Natural killer cell (primary cell): ENCODE data around the gene KCTD11. TPM values are rescaled to one million over a fixed set of nuclear protein-coding genes. Genes with fewer than 3 reads are reported as not detected.
A peak's percentile ranks its signal among the peaks of the same experiment; 100 is the strongest.
"Not testable (repeated sequence)": the region's sequence is repeated elsewhere in the genome, so short reads cannot be mapped to it uniquely, and the experiment has no call there.

Source experiments
- ATAC-seq, 3 donors: fragments of 150-1000 bp in 2 of 3; fragments of 200-7000 bp in 1 of 3; cut with Tn5 transposase; 1 replicate in 1 of 3; 2 replicates in 2 of 3; pipeline ENCODE4 v1.10.0; 2021; ENCODE audit warnings: mild to moderate bottlenecking in 2 of 3, moderate library complexity in 2 of 3
- DNase-seq, 2 donors: peaks; one replicate each; pipeline versions ENCODE4 v3.0.0 to v3.0.0-alpha.2; 2013 to 2021; ENCODE audit warnings: mixed read lengths in 1 of 2
- H3K27ac ChIP-seq: one replicate; pipeline ENCODE4 v1.5.1; 2013; ENCODE audit warnings: mild to moderate bottlenecking, low read length
- H3K27me3 ChIP-seq: one replicate; pipeline ENCODE4 v1.6.1; 2013; ENCODE audit warnings: low read length; ENCODE audit not compliant: control insufficient read depth, insufficient read depth
- H3K36me3 ChIP-seq: one replicate; pipeline ENCODE4 v1.6.1; 2013; ENCODE audit warnings: low read length; ENCODE audit not compliant: control insufficient read depth, insufficient read depth
- H3K4me1 ChIP-seq: one replicate; pipeline ENCODE4 v1.6.1; 2013; ENCODE audit warnings: low read length; ENCODE audit not compliant: control insufficient read depth, insufficient read depth
- H3K4me3 ChIP-seq: one replicate; pipeline ENCODE4 v1.5.1; 2013; ENCODE audit warnings: low read length
- H3K9me3 ChIP-seq: one replicate; pipeline ENCODE4 v1.6.1; 2013; ENCODE audit warnings: low read length; ENCODE audit not compliant: control insufficient read depth, insufficient read depth
- H3K27ac Mint-ChIP-seq, 2 donors: one replicate each; pipeline ENCODE4 v1.8.0; 2022; ENCODE audit warnings: mild to moderate bottlenecking in 2 of 2, mixed read lengths in 2 of 2, moderate library complexity in 1 of 2
- H3K27me3 Mint-ChIP-seq, 2 donors: one replicate each; pipeline ENCODE4 v1.8.0; 2022; ENCODE audit warnings: low read depth in 2 of 2, mixed read lengths in 2 of 2
- H3K36me3 Mint-ChIP-seq: one replicate; pipeline ENCODE4 v1.8.0; 2022; ENCODE audit warnings: mixed read lengths
- H3K4me1 Mint-ChIP-seq, 2 donors: one replicate each; pipeline ENCODE4 v1.8.0; 2022; ENCODE audit warnings: mixed read lengths in 2 of 2
- H3K4me3 Mint-ChIP-seq: one replicate; pipeline ENCODE4 v1.8.0; 2022; ENCODE audit warnings: mild to moderate bottlenecking, moderate library complexity, mixed read lengths
- H3K9me3 Mint-ChIP-seq, 2 donors: one replicate each; pipeline ENCODE4 v1.8.0; 2022; ENCODE audit warnings: mixed read lengths in 2 of 2
- WGBS: methylation state at CpG from one replicate; pipeline ENCODE4 v1.1.7; 2013; ENCODE audit warnings: missing lambda C conversion rate; ENCODE audit not compliant: insufficient coverage; 5-methylcytosine and 5-hydroxymethylcytosine counted together
- intact Hi-C: fragments of 100-400 bp; cut with micrococcal nuclease; formaldehyde crosslinking; loops from one replicate; pipeline ENCODE4 v1.14.2; 2022
- total RNA-seq, 4 donors: library from RNA; stranded (reverse); fragments of 120-200 nt in 1 of 4; gene quantifications; one replicate each; pipeline versions ENCODE4 v1.2.3 to v1.2.4, GENCODE V29; 2013 to 2022
- TF ChIP-seq, protein P1 (sequence below): fragments of 200-600 bp; IDR thresholded peaks from one replicate; pipeline ENCODE4 v1.8.0; 2022; ENCODE audit warnings: antibody characterized with exemption

The KCTD11 gene
- total RNA-seq, 3 donors from 2014 or later (not counting 1 experiment from before 2014, with no cell fraction given), result 5.6 to 9.7 (median 8.3) TPM

DNA sequence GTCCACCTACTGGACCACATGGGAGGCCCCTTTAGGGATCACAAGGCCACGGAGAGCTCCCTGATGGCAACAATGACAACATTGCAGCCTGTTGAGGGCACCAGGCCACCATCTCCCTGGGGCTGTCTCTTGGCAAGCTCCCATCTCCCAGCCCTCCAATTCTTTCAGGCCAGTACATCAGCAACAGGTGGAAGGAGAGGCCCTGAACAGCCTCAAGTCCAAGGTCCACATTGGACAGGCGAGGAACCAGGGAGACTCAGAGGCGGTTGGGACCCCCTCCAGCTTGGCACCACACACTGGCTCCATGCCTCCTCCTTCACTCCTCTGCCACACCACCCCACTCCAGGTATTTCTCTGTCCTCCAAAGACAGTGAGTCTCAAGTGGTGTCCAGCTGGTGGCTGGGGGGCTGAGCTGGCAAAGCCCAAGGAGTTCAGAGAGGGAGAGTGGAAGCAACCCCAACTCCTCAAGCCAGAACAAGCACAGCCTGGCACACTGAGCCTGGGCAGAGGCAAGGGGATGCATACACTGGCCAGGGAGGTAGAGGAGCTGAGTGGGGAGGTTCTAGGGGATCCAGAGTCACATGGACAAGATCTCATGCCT is 16.9 kb upstream of the KCTD11 start:
- H3K27ac ChIP-seq, result peak overlapping the region; percentile 75
- DNase-seq (no peak), ATAC-seq (no peak)
- no peak overlapping the region for H3K4me3 ChIP-seq
- H3K9me3 ChIP-seq, result no peaks in the 10 kb centered on the region
- peaks cover 31 to 48% of the 10 kb centered on the region in 2 donors for H3K4me1 Mint-ChIP-seq
- WGBS, result 92% methylated on average over 3 of the region's 3 CpGs
- H3K27me3 Mint-ChIP-seq, result no peaks in the 10 kb centered on the region
- TF ChIP-seq, protein P1, sequence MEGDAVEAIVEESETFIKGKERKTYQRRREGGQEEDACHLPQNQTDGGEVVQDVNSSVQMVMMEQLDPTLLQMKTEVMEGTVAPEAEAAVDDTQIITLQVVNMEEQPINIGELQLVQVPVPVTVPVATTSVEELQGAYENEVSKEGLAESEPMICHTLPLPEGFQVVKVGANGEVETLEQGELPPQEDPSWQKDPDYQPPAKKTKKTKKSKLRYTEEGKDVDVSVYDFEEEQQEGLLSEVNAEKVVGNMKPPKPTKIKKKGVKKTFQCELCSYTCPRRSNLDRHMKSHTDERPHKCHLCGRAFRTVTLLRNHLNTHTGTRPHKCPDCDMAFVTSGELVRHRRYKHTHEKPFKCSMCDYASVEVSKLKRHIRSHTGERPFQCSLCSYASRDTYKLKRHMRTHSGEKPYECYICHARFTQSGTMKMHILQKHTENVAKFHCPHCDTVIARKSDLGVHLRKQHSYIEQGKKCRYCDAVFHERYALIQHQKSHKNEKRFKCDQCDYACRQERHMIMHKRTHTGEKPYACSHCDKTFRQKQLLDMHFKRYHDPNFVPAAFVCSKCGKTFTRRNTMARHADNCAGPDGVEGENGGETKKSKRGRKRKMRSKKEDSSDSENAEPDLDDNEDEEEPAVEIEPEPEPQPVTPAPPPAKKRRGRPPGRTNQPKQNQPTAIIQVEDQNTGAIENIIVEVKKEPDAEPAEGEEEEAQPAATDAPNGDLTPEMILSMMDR, result no peak
- H3K4me1 ChIP-seq, result peaks cover 69% of the 10 kb centered on the region
- peak overlapping the region; percentile 85 to 91 for H3K27ac Mint-ChIP-seq
- intact Hi-C loops, result no loop called here
- no peaks in the 10 kb centered on the region for H3K27me3 ChIP-seq
- H3K4me3 Mint-ChIP-seq, result peak overlapping the region; percentile 71
- no peaks in the 10 kb centered on the region for H3K36me3 Mint-ChIP-seq
- no peaks in the 10 kb centered on the region for H3K9me3 Mint-ChIP-seq
- H3K36me3 ChIP-seq, result peaks cover 17% of the 10 kb centered on the region

DNA sequence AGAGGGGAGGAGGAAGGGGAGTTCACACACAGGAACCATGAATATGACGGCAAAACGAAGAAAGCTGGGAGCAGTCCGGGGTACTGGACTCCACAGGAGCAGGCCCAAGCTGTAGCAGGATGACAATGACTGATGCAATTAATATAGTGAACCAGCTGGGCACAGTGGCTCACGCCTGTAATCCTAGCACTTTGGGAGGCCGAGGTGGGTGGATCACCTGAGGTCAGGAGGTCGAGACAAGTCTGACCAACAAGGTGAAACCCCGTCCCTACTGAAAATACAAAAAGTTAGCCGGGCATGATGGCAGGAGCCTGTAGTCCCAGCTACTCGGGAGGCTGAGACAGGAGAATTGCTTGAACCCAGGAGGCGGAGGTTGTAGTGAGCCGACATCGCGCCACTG is 16.2 kb upstream of the KCTD11 start:
- H3K9me3 Mint-ChIP-seq, intact Hi-C loops, DNase-seq, H3K36me3 Mint-ChIP-seq, ATAC-seq, H3K9me3 ChIP-seq, H3K27me3 ChIP-seq, H3K27me3 Mint-ChIP-seq: not testable (repeated sequence)
- Mint-ChIP-seq H3K4me3 (peak overlapping the region; percentile 92), H3K27ac (peak overlapping the region; percentile 85 to 91), H3K4me1 (peaks cover 28 to 40% of the 10 kb centered on the region in 2 donors)
- H3K36me3 ChIP-seq, result peaks cover 22% of the 10 kb centered on the region
- H3K4me3 ChIP-seq, result peak overlapping the region; percentile 87
- H3K4me1 ChIP-seq, result peaks cover 62% of the 10 kb centered on the region
- peak overlapping the region; percentile 75 for H3K27ac ChIP-seq
- 79% methylated on average over 13 of the region's 13 CpGs for WGBS

DNA sequence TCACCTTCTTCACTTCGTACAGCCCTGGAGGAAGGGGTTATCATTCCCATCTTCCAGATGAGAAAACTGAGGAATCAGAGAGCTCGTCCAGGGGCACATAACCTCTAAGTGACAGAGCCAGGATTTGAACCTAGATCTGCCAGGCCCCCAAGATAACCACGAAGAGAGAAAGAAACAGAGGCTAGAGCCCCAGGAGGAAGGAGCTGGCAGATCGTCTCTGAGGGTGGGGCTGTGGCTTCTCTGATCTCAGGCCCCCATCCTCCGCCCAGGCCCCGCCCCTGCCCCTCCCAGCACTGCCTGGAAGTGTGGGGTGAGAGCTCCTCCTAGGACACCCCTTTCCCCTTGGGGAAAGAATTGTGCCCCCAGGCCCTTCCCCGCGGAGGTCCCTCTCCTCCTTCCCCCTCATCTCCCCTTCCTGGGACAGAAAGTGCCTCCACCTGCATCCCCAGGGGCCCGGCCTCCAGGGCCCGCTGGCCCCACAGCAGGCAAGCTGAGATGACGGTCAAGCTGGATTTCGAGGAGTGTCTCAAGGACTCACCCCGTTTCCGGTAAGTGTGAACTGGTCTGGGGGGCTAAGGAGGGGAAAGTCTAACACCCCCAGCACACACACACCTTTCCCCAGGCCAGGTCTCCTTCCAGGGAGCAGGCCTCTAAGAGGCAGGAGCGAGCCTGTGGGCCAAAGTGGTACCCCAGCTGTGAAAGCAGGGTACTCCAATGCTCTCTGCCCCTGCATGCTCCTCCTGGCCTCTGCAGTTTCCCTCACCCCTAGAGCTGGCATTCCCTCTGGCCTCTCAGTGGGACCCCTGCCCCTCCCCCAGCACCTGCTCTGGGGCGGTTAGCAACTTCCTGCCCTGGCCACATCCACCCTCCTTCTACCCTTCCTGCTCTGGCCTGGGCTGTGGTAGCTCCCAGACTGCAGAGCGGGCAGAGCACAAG is 15.5 kb upstream of the KCTD11 start, which contains the start of gene ACAP1:
Gene ACAP1 (plus strand): TSS at position 290 of the 936 bp plus-strand sequence. CDS start 206 bp downstream, at position 496.
- H3K4me1 Mint-ChIP-seq, result peaks cover 28 to 43% of the 10 kb centered on the region in 2 donors
- intact Hi-C loops, result no loop called here
- no peaks in the 10 kb centered on the region for H3K9me3 ChIP-seq
- H3K27ac Mint-ChIP-seq, result peak within 1 kb of the TSS; percentile 85 to 91
- peak; percentile 45 to 89 for DNase-seq
- H3K36me3 Mint-ChIP-seq, result no peaks in the 10 kb centered on the region
- peaks cover 66% of the 10 kb centered on the region for H3K4me1 ChIP-seq
- peak within 1 kb of the TSS; percentile 75 for H3K27ac ChIP-seq
- no peaks in the 10 kb centered on the region for H3K27me3 Mint-ChIP-seq
- H3K27me3 ChIP-seq, result no peaks in the 10 kb centered on the region
- H3K36me3 ChIP-seq, result peaks cover 30% of the 10 kb centered on the region
- under 1% methylated on average over 16 of the region's 17 CpGs for WGBS
- peak within 1 kb of the TSS; percentile 87 for H3K4me3 ChIP-seq
- TF ChIP-seq, protein P1, result no peak
- no peaks in the 10 kb centered on the region for H3K9me3 Mint-ChIP-seq
- H3K4me3 Mint-ChIP-seq, result peak within 1 kb of the TSS; percentile 92
- peak; percentile 93 for ATAC-seq

DNA sequence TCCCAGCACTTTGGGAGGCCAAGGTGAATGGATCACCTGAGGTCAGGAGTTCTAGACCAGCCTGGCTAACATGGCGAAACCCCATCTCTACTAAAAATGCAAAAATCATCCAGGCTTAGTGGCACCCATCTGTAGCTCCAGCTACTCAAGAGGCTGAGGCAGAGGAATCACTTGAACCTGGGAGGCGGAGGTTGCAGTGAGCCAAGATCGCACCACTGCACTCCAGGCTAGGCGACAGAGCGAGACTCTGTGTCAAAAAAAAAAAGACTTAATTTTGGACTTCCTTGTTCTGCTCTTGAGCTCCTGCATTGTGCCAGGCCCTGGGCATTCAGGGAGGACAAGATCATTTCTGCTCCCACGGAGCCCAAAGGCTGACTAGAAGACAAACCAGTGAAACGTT is 14.4 kb upstream of the KCTD11 start:
- H3K36me3 Mint-ChIP-seq, H3K27me3 ChIP-seq, ATAC-seq, H3K9me3 ChIP-seq, intact Hi-C loops, H3K27me3 Mint-ChIP-seq, H3K9me3 Mint-ChIP-seq, DNase-seq: not testable (repeated sequence)
- Histone ChIP-seq H3K4me3 (peak overlapping the region; percentile 87), H3K4me1 (peaks cover 63% of the 10 kb centered on the region), H3K36me3 (peaks cover 40% of the 10 kb centered on the region), H3K27ac (peak overlapping the region; percentile 75)
- Mint-ChIP-seq H3K4me3 (peak overlapping the region; percentile 92), H3K4me1 (peaks cover 28 to 45% of the 10 kb centered on the region in 2 donors), H3K27ac (peak overlapping the region; percentile 85 to 91)
- 25% methylated on average over 7 of the region's 7 CpGs for WGBS
